HCT116 (cell line): ENCODE results near the gene ATP6V0B.

Experiments
- CEBPB ChIP-seq: IDR thresholded peaks from 2 replicates; pipeline ENCODE4 v1.6.1; 2012; ENCODE audit warnings: low read depth
- EZH2 ChIP-seq: fragments of 200-600 bp; sonication (generic); IDR thresholded peaks from 2 replicates; pipeline ENCODE4 v1.6.1; 2017; ENCODE audit warnings: antibody characterized with exemption, mixed run types
- FOSL1 ChIP-seq: IDR thresholded peaks from 2 replicates; pipeline ENCODE4 v1.6.1; 2012; ENCODE audit warnings: low read depth
- MAX ChIP-seq: IDR thresholded peaks from 2 replicates; pipeline ENCODE4 v1.6.1; 2012
- POLR2A ChIP-seq: IDR thresholded peaks from 2 replicates; pipeline ENCODE4 v1.7.0; 2011; ENCODE audit warnings: borderline replicate concordance; ENCODE audit not compliant: insufficient read depth, insufficient read length; ENCODE audit errors: extremely low read depth
- SIN3A ChIP-seq: IDR thresholded peaks from 2 replicates; pipeline ENCODE4 v1.6.1; 2012; ENCODE audit warnings: low read depth
- SP1 ChIP-seq: IDR thresholded peaks from 2 replicates; pipeline ENCODE4 v1.6.1; 2012; ENCODE audit warnings: low read depth
- ZFX ChIP-seq: fragments of 450-650 bp; IDR thresholded peaks from 2 replicates; pipeline ENCODE4 v1.6.1; 2017
- TF ChIP-seq, protein P1 (sequence below), 3 experiments: fragments of 200-600 bp in 1 of 3; sonication (generic) in 1 of 3; IDR thresholded peaks in 2 of 3; conservative IDR thresholded peaks in 1 of 3; 2 replicates each; pipeline ENCODE4 v1.5.1; 2012 to 2017; ENCODE audit warnings: low read depth in 2 of 3, low read length in 2 of 3, antibody characterized with exemption in 1 of 3, borderline replicate concordance in 1 of 3, control low read depth in 1 of 3, mild to moderate bottlenecking in 1 of 3, mixed read lengths in 1 of 3, mixed run types in 1 of 3, moderate library complexity in 1 of 3; ENCODE audit not compliant: insufficient read depth in 1 of 3
- TF ChIP-seq, protein P2 (sequence below): IDR thresholded peaks from 2 replicates; pipeline ENCODE4 v1.6.1; 2012

DNA sequence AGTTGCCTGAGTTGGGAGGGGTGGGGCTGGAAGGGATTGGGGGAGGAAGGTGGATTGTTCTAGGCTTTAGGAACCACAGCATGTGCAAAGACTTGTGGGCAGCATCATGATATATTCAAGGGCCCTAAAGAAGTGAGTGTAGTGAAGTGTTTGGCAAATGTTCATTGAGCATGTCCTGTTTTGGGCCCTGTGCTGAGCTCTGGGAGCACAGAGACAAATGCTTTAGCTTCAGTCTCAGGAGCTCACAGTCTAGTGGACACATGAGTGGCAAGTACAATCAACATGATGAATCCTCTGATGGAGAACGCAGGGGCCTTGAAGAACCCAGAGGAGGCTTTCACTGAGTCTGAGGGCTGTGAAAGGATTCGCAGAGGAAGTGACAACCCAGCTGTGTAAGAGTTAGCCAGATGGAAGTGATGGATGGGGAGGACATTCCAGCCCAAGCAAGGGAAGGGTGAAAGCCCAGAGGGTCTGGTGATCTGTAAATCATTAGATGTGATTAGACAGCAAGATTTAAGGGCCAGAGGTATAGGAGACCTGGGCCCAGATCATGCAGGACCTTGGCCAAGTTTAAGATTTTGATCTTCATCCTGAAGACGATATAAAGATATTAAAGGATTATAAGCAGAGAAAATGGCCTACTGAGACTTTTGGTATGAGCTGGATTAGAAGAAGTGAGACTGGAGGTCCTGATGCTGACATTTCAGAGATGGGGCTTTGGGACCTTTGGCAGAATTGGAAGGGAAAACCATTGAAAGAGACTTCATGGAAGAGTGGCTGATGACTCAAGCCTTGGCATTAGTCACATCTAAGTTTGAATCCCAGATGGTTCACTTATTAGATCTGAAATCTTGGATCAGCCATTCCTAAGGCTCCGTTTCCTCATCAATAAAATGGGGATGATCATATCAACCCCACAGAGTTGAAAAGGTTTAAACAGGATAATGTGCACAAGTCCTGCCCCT is 23.5 kb upstream of the ATP6V0B start:
- TF ChIP-seq POLR2A: no peak
- TF ChIP-seq CEBPB: no peak
- no peak for TF ChIP-seq EZH2
- TF ChIP-seq, protein P1, sequence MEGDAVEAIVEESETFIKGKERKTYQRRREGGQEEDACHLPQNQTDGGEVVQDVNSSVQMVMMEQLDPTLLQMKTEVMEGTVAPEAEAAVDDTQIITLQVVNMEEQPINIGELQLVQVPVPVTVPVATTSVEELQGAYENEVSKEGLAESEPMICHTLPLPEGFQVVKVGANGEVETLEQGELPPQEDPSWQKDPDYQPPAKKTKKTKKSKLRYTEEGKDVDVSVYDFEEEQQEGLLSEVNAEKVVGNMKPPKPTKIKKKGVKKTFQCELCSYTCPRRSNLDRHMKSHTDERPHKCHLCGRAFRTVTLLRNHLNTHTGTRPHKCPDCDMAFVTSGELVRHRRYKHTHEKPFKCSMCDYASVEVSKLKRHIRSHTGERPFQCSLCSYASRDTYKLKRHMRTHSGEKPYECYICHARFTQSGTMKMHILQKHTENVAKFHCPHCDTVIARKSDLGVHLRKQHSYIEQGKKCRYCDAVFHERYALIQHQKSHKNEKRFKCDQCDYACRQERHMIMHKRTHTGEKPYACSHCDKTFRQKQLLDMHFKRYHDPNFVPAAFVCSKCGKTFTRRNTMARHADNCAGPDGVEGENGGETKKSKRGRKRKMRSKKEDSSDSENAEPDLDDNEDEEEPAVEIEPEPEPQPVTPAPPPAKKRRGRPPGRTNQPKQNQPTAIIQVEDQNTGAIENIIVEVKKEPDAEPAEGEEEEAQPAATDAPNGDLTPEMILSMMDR (IDR thresholded peaks at IDR 0.05 in 2 of 3, conservative IDR thresholded peaks at IDR 0.05 in 1 of 3; ENCODE audit: borderline replicate concordance in 1 of 3, insufficient read depth in 1 of 3, low read depth in 2 of 3, low read length in 2 of 3): no peak
- no peak for TF ChIP-seq FOSL1
- no peak for TF ChIP-seq MAX
- TF ChIP-seq SP1: no peak
- TF ChIP-seq, protein P2, sequence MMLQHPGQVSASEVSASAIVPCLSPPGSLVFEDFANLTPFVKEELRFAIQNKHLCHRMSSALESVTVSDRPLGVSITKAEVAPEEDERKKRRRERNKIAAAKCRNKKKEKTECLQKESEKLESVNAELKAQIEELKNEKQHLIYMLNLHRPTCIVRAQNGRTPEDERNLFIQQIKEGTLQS: no peak
- no peak for TF ChIP-seq SIN3A
- TF ChIP-seq ZFX: no peak
